H1 (cell line): ENCODE measurements around the gene UNC50. TPM values are rescaled to one million over a fixed set of nuclear protein-coding genes. Genes with fewer than 3 reads are reported as not detected.

Experiments
- CTCF ChIA-PET: fragments of 300-600 bp; sonication (Branson Sonifier 250); formaldehyde crosslinking; loops from one replicate; lab custom pipeline; 2021; ENCODE audit not compliant: partially characterized antibody; lab: Charles Lee
- POLR2A ChIA-PET: fragments of 300-600 bp; sonication (Branson Sonifier 250); formaldehyde crosslinking; loops from one replicate; lab custom pipeline; 2021; ENCODE audit warnings: inconsistent platforms; ENCODE audit not compliant: partially characterized antibody; lab: Charles Lee
- DNase-seq, 2 experiments: peaks; one replicate each; pipeline versions ENCODE4 v3.0.0 to v3.0.0-alpha.2; 2010 to 2022; ENCODE audit warnings: low spot score in 2 of 2, low read depth in 1 of 2, mixed read lengths in 1 of 2
- FAIRE-seq: peaks from 2 replicates; lab custom pipeline; 2011; peaks lifted over from hg19 to GRCh38; lab: Jason Lieb, UNC
- H2AFZ ChIP-seq: 2 replicates; pipeline ENCODE4 v1.8.1; 2012; ENCODE audit warnings: low read length, inconsistent platforms
- H2AK5ac ChIP-seq: 2 replicates; pipeline ENCODE4 v1.6.1; 2013; ENCODE audit warnings: low read depth, low read length
- H2BK120ac ChIP-seq: replicated peaks from 2 replicates; pipeline ENCODE3; 2013; ENCODE audit warnings: low read depth, low read length, inconsistent platforms
- H2BK12ac ChIP-seq: 2 replicates; pipeline ENCODE4 v1.6.1; 2013; ENCODE audit warnings: low read depth, low read length
- H2BK15ac ChIP-seq: 2 replicates; pipeline ENCODE4 v1.6.1; 2013; ENCODE audit warnings: low read length
- H2BK20ac ChIP-seq: 2 replicates; pipeline ENCODE4 v1.6.1; 2013; ENCODE audit warnings: low read length
- H2BK5ac ChIP-seq: 2 replicates; pipeline ENCODE4 v1.6.1; 2013; ENCODE audit warnings: low read depth, low read length
- H3K14ac ChIP-seq: 2 replicates; pipeline ENCODE4 v1.6.1; 2013; ENCODE audit warnings: inconsistent platforms; ENCODE audit not compliant: insufficient read length
- H3K18ac ChIP-seq: 2 replicates; pipeline ENCODE4 v1.6.1; 2013; ENCODE audit warnings: low read length; ENCODE audit errors: extremely low read depth
- H3K23ac ChIP-seq: 2 replicates; pipeline ENCODE4 v1.6.1; 2013; ENCODE audit warnings: inconsistent platforms; ENCODE audit not compliant: insufficient read length
- H3K23me2 ChIP-seq: 2 replicates; pipeline ENCODE4 v1.6.1; 2013; ENCODE audit warnings: low read depth, low read length
- H3K27ac ChIP-seq: 2 replicates; pipeline ENCODE4 v1.6.1; 2011; ENCODE audit warnings: low read depth, low read length, inconsistent platforms
- H3K27me3 ChIP-seq, 4 experiments: replicated peaks in 1 of 4; 1 replicate in 1 of 4; 2 replicates in 3 of 4; pipeline versions ENCODE4 v1.6.1 to v1.8.1; 2011 to 2013; ENCODE audit warnings: low read length in 3 of 4, mild to moderate bottlenecking in 3 of 4, inconsistent platforms in 2 of 4, mixed read lengths in 2 of 4, moderate library complexity in 1 of 4; ENCODE audit not compliant: control insufficient read depth in 3 of 4, insufficient read depth in 3 of 4; ENCODE audit errors: extremely low read depth in 1 of 4
- H3K36me3 ChIP-seq, 4 experiments: 2 replicates each; pipeline versions ENCODE4 v1.6.1 to v1.8.1; 2011 to 2013; ENCODE audit warnings: mild to moderate bottlenecking in 4 of 4, low read length in 3 of 4, moderate library complexity in 2 of 4, control low read depth in 1 of 4, inconsistent platforms in 1 of 4; ENCODE audit not compliant: insufficient read depth in 4 of 4, control insufficient read depth in 2 of 4
- H3K4ac ChIP-seq: replicated peaks from 2 replicates; pipeline ENCODE3; 2013; ENCODE audit warnings: low read length, low read depth, mixed read lengths, inconsistent platforms; ENCODE audit not compliant: insufficient read length
- H3K4me1 ChIP-seq, 4 experiments: replicated peaks in 1 of 4; 1 replicate in 1 of 4; 2 replicates in 3 of 4; pipeline versions ENCODE4 v1.6.1 to v1.8.1; 2011 to 2013; ENCODE audit warnings: low read length in 3 of 4, inconsistent platforms in 2 of 4, mixed read lengths in 1 of 4; ENCODE audit not compliant: insufficient read depth in 4 of 4, control insufficient read depth in 3 of 4
- H3K4me2 ChIP-seq, 2 experiments: 2 replicates each; pipeline versions ENCODE4 v1.6.1 to v1.8.1; 2011 to 2013; ENCODE audit warnings: low read depth in 2 of 2, low read length in 2 of 2, control low read depth in 1 of 2, inconsistent platforms in 1 of 2, mild to moderate bottlenecking in 1 of 2; ENCODE audit not compliant: insufficient read depth in 1 of 2
- H3K4me3 ChIP-seq, 4 experiments: fragments of 200-600, 300-600 bp in 1 of 4; sonication (generic), shearing (Covaris generic), sonication (Bioruptor Twin) in 1 of 4; 2 replicates each; pipeline versions ENCODE4 v1.5.1 to v1.8.1; 2011 to 2016; ENCODE audit warnings: low read length in 4 of 4, low read depth in 3 of 4, control low read depth in 2 of 4, inconsistent platforms in 2 of 4, mild to moderate bottlenecking in 2 of 4, mixed read lengths in 1 of 4, moderate library complexity in 1 of 4; ENCODE audit not compliant: insufficient read depth in 2 of 4; ENCODE audit errors: extremely low read depth in 1 of 4
- H3K56ac ChIP-seq: replicated peaks from 2 replicates; pipeline ENCODE3; 2013; ENCODE audit warnings: low read depth, mild to moderate bottlenecking, mixed read lengths, low read length, inconsistent platforms; ENCODE audit not compliant: insufficient read length
- H3K79me1 ChIP-seq: 2 replicates; pipeline ENCODE4 v1.6.1; 2013; ENCODE audit warnings: low read depth, low read length, control low read depth
- H3K79me2 ChIP-seq, 2 experiments: 2 replicates each; pipeline versions ENCODE4 v1.6.1 to v1.8.1; 2012 to 2013; ENCODE audit warnings: low read length in 2 of 2, mild to moderate bottlenecking in 2 of 2, inconsistent platforms in 1 of 2; ENCODE audit not compliant: insufficient read depth in 2 of 2, control insufficient read depth in 1 of 2
- H3K9ac ChIP-seq, 4 experiments: replicated peaks in 1 of 4; 1 replicate in 1 of 4; 2 replicates in 3 of 4; pipeline versions ENCODE4 v1.6.1 to v1.8.1; 2011 to 2013; ENCODE audit warnings: low read depth in 3 of 4, low read length in 3 of 4, control low read depth in 2 of 4, mild to moderate bottlenecking in 2 of 4, moderate library complexity in 2 of 4, inconsistent platforms in 1 of 4; ENCODE audit errors: extremely low read depth in 1 of 4
- H3K9me3 ChIP-seq, 2 experiments: 2 replicates each; pipeline versions ENCODE4 v1.6.1 to v1.8.1; 2012 to 2013; ENCODE audit warnings: mild to moderate bottlenecking in 2 of 2, moderate library complexity in 2 of 2, control low read depth in 1 of 2, inconsistent platforms in 1 of 2, low read depth in 1 of 2, low read length in 1 of 2, mixed read lengths in 1 of 2; ENCODE audit not compliant: insufficient read depth in 2 of 2
- H4K20me1 ChIP-seq, 2 experiments: replicated peaks in 1 of 2; 2 replicates each; pipeline versions ENCODE3 to v1.8.1; 2011 to 2013; ENCODE audit warnings: inconsistent platforms in 2 of 2, low read length in 2 of 2, mild to moderate bottlenecking in 1 of 2; ENCODE audit not compliant: insufficient read depth in 2 of 2, control insufficient read depth in 1 of 2
- H4K5ac ChIP-seq: 2 replicates; pipeline ENCODE4 v1.6.1; 2013; ENCODE audit warnings: low read length, low read depth, mixed read lengths, inconsistent platforms; ENCODE audit not compliant: insufficient read length
- H4K8ac ChIP-seq: 2 replicates; pipeline ENCODE4 v1.8.0; 2013; ENCODE audit warnings: mild to moderate bottlenecking, moderate library complexity, low read length, inconsistent platforms; ENCODE audit not compliant: insufficient read depth; ENCODE audit errors: extremely low read depth
- H4K91ac ChIP-seq: replicated peaks from 2 replicates; pipeline ENCODE3; 2013; ENCODE audit warnings: low read length, mixed read lengths, inconsistent platforms; ENCODE audit not compliant: insufficient read length
- CHD1 ChIP-seq: IDR thresholded peaks from 2 replicates; pipeline ENCODE4 v1.6.1; 2012; ENCODE audit warnings: low read depth, low read length, improper control_type of control experiment
- KDM4A ChIP-seq: IDR thresholded peaks from one replicate; pipeline ENCODE4 v1.7.1; 2012; ENCODE audit warnings: low read depth, mild to moderate bottlenecking, moderate library complexity, low read length, inconsistent platforms; ENCODE audit not compliant: severe bottlenecking
- POLR2AphosphoS5 ChIP-seq: IDR thresholded peaks from 2 replicates; pipeline ENCODE4 v1.6.1; 2011; ENCODE audit warnings: low read depth, low read length
- POU5F1 ChIP-seq: IDR thresholded peaks from 2 replicates; pipeline ENCODE4 v1.6.1; 2011; ENCODE audit warnings: low read depth, mild to moderate bottlenecking, low read length, moderate library complexity
- RBBP5 ChIP-seq: IDR thresholded peaks from 2 replicates; pipeline ENCODE4 v1.7.1; 2012; ENCODE audit warnings: low read depth, mild to moderate bottlenecking, inconsistent platforms, low read length, moderate library complexity, borderline replicate concordance
- SAP30 ChIP-seq: fragments of 300-600 bp; sonication (generic); IDR thresholded peaks from 2 replicates; pipeline ENCODE4 v1.7.1; 2012; ENCODE audit warnings: low read length, moderate library complexity, mild to moderate bottlenecking, inconsistent platforms; ENCODE audit not compliant: insufficient read depth, insufficient replicate concordance
- SIRT6 ChIP-seq: IDR thresholded peaks from one replicate; pipeline ENCODE4 v1.7.1; 2012; ENCODE audit warnings: low read length, inconsistent platforms
- TCF12 ChIP-seq: IDR thresholded peaks from 2 replicates; pipeline ENCODE4 v1.6.1; 2011; ENCODE audit warnings: low read depth, mild to moderate bottlenecking, low read length
- WGBS, 2 experiments: shearing (Covaris generic) in 1 of 2; methylation state at CpG; one replicate each; pipeline versions ENCODE4 v1.1.6 to v1.1.7; 2013 to 2015; ENCODE audit warnings: low lambda C conversion rate in 2 of 2, mixed read lengths in 2 of 2, inconsistent platforms in 1 of 2, low coverage in 1 of 2, missing lambda C conversion rate in 1 of 2; ENCODE audit not compliant: insufficient replicate concordance in 2 of 2, insufficient coverage in 1 of 2, insufficient read length in 1 of 2; ENCODE audit errors: extremely low coverage in 1 of 2, missing lambda C conversion rate in 1 of 2; 5-methylcytosine and 5-hydroxymethylcytosine counted together
- polyA plus RNA-seq, 7 experiments: library from polyadenylated mRNA; depleted of rRNA in 3 of 7; stranded (reverse) in 5 of 7; unstranded in 2 of 7; fragments of >200 nt in 5 of 7; fragments of 200-250 nt in 2 of 7; gene quantifications; 1 replicate in 5 of 7; 2 replicates in 1 of 7; 4 replicates in 1 of 7; pipeline versions ENCODE4 v1.2.1 to v1.2.3, GENCODE V29; 2011 to 2013; ENCODE audit warnings: missing spikeins in 2 of 7, mixed read lengths in 2 of 7
- total RNA-seq: library from RNA; stranded (reverse); fragmentation: NEBNext Ultra II Directional; extraction: Animal tissue kit (Norgen Biotek cat#: 25700); gene quantifications from 2 replicates; pipeline ENCODE4 v1.2.1, GENCODE V29; 2021

UNC50 gene
- total and polyA plus RNA-seq, 2 of the 8 experiments (the other 6 are each of a cell fraction or from before 2014, with no cell fraction given) = 33.4 to 58.5 TPM

- peaks cover 5 to 33% (median 30%) of the 10 kb centered on the region in 4 experiments; a peak in 7 of 8 replicates for H3K36me3 ChIP-seq
- CTCF ChIA-PET = no interaction called here
Measured at GRCh38 chr2:98563394-98563793, 45.0 kb upstream of the UNC50 start.

More at GRCh38 chr2:98563394-98563793, 45.0 kb upstream of the UNC50 start:
- no peak overlapping the region for H3K4me2 ChIP-seq
- FAIRE-seq = no peak
- no peak overlapping the region for H4K5ac ChIP-seq
- no peak for TF ChIP-seq RBBP5
- no peak for TF ChIP-seq SAP30
- no peak for TF ChIP-seq POLR2AphosphoS5
- no peak for TF ChIP-seq KDM4A
- TF ChIP-seq POU5F1 = no peak
- no peak for TF ChIP-seq TCF12
- no peak for TF ChIP-seq SIRT6
- no peak for TF ChIP-seq CHD1
- H3K23me2 ChIP-seq = no peaks in the 10 kb centered on the region
- POLR2A ChIA-PET = no interaction called here
- no peak overlapping the region for H3K4me3 ChIP-seq
- no peak for DNase-seq
- no peak overlapping the region for H2BK120ac ChIP-seq
- H3K27ac ChIP-seq = no peak overlapping the region
- no peaks in the 10 kb centered on the region for H4K20me1 ChIP-seq
- H2BK5ac ChIP-seq = no peak overlapping the region
- no peak overlapping the region for H2AFZ ChIP-seq
- 94% methylated on average over 13 of the region's 13 CpGs; no CpG with 5 or more reads in 1 of the 2 experiments for WGBS, 2 experiments
- H3K23ac ChIP-seq = no peak overlapping the region
- H3K4ac ChIP-seq = no peak overlapping the region
- no peak overlapping the region for H4K8ac ChIP-seq
- no peaks in the 10 kb centered on the region for H3K79me2 ChIP-seq
- no peak overlapping the region for H2BK12ac ChIP-seq
- H3K27me3 ChIP-seq = no peaks in the 10 kb centered on the region
- no peaks in the 10 kb centered on the region for H3K79me1 ChIP-seq
- H3K14ac ChIP-seq = no peak overlapping the region
- no peak overlapping the region for H2AK5ac ChIP-seq
- H3K18ac ChIP-seq = no peak overlapping the region
- H3K4me1 ChIP-seq = no peaks in the 10 kb centered on the region
- no peak overlapping the region for H2BK15ac ChIP-seq
- no peak overlapping the region for H3K9ac ChIP-seq
- no peak overlapping the region for H4K91ac ChIP-seq
- H2BK20ac ChIP-seq = no peak overlapping the region
- H3K56ac ChIP-seq = no peak overlapping the region
- no peaks in the 10 kb centered on the region for H3K9me3 ChIP-seq
